Activated naive CD4-positive, alpha-beta T cell (primary cell): ENCODE measurements around the gene LSAMP.
A peak's percentile ranks its signal among the peaks of the same experiment; 100 is the strongest.

Experiments
- DNase-seq, 4 experiments: peaks; one replicate each; lab custom pipeline; 2025; lab: John Stamatoyannopoulos, UW

The LSAMP gene

GRCh38 chr3:115836944-115837343, 608.3 kb downstream of the LSAMP start:
- DNase-seq: no peak

GRCh38 chr3:115835946-115836345, 609.3 kb downstream of the LSAMP start:
- DNase-seq: no peak

- no peak for DNase-seq
Observed at GRCh38 chr3:115834068-115834467, 611.2 kb downstream of the LSAMP start.

DNA sequence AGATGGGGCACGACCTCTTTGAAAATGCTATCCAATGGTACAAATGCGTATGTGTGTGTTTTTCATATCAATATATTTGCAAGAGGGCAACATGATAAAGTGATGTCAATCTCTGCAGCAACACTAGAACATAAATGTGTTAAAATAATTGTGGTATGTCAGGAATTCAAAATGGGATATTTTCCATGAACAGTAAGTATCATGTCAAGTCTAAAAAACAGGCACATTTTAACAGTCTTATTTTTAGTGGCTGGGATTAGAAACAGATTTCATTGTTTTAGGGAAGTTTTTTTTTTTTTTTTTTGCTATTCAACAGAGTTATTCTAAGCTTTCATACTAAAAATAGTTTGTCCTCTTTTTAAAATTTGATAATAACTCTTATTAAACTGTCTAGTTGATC, 612.2 kb downstream of the LSAMP start:
- no peak for DNase-seq

DNA sequence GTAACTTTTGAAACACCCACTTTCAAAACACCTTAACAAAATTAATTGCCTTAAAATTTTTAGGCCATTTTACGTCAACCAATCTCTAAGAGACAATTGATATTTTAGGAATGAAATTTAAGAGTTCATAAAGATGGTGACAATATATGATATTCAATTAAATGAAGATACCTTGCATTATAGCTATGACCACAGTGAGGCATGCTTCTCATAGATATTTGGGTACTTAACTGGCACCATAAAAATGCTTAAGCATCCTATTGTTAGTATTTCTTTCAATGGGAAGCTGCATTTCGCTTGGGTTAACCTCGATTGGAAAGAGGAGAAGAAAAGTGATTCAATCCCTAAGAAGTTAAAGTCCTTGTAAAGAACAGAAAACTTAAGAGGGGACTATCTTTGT, 613.0 kb downstream of the LSAMP start:
- no peak for DNase-seq

DNA sequence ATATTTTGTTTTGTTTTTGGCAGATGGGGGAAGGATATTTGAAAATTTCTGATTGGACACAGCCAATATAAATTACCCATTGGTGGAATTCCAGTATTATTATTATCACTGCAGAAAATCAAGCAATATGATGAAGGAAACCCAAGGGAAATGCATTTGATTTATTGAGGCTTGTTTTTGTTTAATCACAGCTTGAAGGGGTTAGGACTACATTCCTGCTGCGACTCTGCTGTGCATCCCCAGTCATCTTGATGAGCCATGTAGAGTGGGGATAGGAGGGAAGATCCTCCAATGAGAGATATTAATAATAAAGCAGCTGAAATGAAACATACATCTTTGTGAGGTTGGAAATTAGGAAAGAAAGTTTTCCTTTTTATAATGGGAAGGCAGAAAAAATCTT, 613.4 kb downstream of the LSAMP start:
- no peak for DNase-seq

GRCh38 chr3:115830764-115831395, 614.4 kb downstream of the LSAMP start:
- no peak for DNase-seq

DNA sequence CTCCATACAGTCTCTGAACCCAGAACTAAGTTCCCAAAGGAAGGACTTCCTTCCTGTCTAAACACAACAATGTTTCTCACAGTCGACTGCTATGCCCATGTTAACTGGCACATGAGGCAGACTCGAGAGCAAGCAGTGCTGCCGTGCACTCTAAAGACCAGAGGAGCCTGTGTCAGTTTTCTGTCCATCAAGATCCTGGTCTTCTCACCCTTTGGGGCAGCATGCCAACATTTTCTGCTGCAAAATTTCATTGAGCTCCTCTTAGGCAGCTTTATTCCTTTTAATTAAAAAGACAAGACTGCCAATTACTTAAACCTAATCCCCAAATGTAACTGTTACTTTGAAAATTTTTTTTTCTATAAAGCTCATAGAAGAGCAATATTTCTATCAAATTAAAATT, 616.9 kb downstream of the LSAMP start:
- DNase-seq: no peak

- no peak for DNase-seq
Observed at GRCh38 chr3:115827495-115827894, 617.8 kb downstream of the LSAMP start.

- no peak for DNase-seq
Observed at GRCh38 chr3:115825046-115825445, 620.2 kb downstream of the LSAMP start.

DNA sequence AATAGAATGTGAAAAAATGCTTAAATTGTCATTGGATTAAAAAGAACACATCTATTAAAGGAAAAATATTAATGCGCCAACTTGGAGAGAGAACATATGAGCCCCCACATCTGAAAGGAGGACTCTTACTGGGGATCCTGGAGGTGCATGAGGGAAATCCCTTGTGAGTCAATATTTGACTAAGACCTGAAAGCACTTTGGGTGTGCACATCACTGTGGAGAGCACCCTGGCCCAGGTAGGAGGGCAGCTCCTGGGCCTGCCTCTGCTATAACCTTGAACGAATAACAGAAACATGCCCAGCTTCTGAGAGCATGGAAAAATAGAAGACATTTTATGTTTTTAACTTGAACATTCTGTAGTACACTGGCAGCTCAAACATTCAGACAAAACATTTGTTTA, 622.2 kb downstream of the LSAMP start:
- no peak for DNase-seq

GRCh38 chr3:115822579-115822978, 622.7 kb downstream of the LSAMP start:
- no peak for DNase-seq

GRCh38 chr3:115819785-115820384, 625.4 kb downstream of the LSAMP start:
- DNase-seq: peak in 2 of 4 experiments; percentile 5 to 20

DNA sequence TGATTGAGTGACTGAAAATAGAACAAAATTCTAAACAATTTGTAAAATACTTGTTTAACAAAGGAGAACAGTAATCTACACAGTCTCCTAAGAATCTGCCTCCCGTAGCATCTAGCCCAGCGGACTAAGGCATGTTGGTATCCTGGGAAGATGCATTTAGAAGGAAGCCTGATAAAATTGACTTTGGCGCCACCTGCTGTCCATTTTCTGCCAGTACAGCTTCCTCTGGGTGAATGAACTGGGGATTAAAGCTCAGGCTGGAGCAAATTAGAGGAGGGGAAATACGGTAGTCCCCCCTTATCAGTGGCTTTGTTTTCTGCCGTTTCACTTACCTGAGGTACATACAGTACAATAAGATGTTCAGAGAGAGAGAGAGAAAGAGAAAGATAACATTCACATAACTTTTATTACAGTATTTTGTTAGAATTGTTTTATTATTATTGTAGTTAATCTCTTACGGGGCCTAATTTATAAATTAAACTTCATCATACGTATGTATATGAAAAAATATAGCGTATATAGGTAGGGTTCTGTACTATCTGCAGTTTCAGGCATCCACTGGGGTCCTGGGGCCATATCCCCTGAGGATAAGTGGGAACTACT, 630.4 kb downstream of the LSAMP start:
- DNase-seq: peak; percentile 24 to 59 (median 40)

GRCh38 chr3:115814006-115814405, 631.3 kb downstream of the LSAMP start:
- no peak for DNase-seq

DNA sequence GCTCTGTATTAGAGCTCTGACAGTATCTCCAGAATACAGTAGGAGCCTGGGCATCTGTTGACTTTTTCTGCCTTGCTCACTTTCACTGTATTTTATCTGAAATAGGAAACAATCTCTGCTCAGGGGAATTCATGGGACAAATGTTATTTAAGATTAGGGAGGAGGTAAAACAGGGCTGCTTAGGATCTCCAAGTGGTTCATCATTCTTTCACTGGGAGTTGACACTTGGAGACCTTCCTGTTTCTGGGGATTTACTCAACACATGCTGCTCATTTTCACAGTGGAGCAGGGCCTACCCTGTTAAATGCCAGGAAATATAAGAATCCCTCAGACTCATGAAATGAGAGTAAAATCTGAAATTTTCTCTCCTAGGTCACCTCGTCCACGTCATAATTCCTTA, 636.5 kb downstream of the LSAMP start:
- DNase-seq: no peak

GRCh38 chr3:115808244-115808643, 637.0 kb downstream of the LSAMP start:
- DNase-seq: no peak

GRCh38 chr3:115806501-115806900, 638.8 kb downstream of the LSAMP start:
- no peak for DNase-seq

DNA sequence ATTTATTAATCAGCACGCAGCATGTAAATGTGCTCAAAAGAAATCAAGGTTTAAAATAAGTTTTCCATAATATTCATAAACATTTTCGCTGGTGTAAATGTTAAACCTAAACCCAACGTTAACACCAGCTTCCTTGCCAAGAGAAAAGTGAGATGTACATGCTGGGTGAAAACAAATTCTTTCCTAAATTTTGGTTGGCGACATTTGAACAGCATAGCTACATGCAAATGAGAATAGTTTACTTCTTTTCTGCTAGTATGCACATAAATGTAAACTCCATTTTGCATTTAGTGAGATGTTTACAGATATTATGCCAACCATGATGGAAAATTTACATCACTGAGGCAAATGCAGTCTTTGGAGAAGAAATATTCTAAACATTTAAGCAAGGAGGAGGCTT, 639.8 kb downstream of the LSAMP start:
- DNase-seq: no peak

DNA sequence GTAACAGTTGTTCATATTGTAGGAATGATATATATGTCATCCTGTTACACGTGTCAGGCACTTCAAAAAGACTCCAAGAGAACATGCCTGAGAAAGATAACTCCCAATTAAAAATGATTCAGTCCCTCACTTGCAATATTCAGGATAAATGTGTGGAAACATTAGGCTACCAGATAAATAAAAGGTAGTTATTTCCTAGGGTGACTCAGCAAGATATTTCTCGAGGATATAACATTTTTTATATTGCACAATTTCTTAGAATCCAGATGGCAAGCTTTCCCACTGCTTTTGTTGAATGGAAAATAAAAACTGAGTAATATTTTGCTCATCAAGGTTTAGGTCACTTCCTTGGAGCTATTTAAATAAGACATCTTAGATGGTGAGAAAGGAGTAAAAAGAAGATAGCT, 640.6 kb downstream of the LSAMP start:
- no peak for DNase-seq

DNA sequence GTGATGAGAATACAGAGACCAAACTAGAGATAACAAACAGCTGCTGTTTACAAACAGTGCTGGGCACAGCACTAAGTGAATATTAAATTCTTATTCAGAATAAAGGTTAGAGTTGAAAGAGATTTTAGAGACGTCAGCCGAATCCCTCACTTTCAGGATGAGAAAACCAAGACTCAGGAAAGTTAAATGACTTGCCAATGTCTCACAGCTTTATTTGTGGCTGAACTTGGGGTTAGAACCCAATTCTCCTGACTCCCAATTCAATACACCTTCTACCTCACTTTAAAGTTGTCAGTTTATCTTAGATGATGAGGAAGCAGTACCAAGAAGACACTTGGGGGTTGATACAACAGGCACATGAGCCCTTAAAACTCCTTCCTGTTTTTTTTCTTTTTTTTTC, 641.1 kb downstream of the LSAMP start:
- DNase-seq: no peak

GRCh38 chr3:115803661-115804060, 641.6 kb downstream of the LSAMP start:
- DNase-seq: no peak

DNA sequence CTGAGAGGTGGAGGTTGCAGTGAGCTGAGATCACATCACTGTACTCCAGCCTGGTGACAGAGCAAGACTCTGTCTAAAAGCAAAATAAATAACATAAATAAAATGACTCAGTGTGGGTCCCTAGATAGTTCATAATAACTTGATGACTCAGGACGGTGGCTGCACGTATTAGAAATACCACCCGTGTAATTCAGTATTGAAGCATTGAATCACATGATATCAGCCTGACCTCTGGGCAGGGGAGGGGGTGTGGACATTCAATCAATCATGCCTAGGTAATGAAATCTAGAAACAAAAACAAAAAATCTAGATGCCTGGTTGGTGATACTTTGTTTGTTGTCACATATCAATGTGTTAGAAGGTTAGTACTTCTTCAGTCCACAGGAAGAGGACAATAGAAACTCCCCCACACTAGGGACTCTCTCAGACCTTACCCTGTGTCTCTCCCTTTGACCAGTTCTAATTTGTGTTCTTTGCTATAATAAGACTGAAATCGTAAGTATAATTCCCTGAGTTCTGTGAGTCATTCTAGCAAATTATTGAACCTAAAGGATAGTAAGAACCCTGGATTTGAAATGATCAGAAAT, 644.7 kb downstream of the LSAMP start:
- no peak for DNase-seq
